Endothelial cell of umbilical vein (primary cell): Measurements from ENCODE around the gene MCF2L. TPM values are rescaled to one million over a fixed set of nuclear protein-coding genes. Genes with fewer than 3 reads are reported as not detected.

Source experiments
- BruUV-seq: library from RNA; stranded (reverse); fragments of 400-500 nt; replicated peaks from 2 replicates; lab custom pipeline; 2021; lab: Mats Ljungman, UMichigan
- CTCF ChIA-PET: fragments of 300-600, 350-600 bp; sonication (Branson Sonifier 250); formaldehyde crosslinking; loops from one replicate; lab custom pipeline; 2021; ENCODE audit warnings: antibody characterized with exemption, inconsistent platforms; lab: Charles Lee
- POLR2A ChIA-PET: fragments of 300-600, 350-600 bp; sonication (Branson Sonifier 250); formaldehyde crosslinking; loops from one replicate; lab custom pipeline; 2021; ENCODE audit warnings: antibody characterized with exemption, inconsistent platforms; lab: Charles Lee
- DNase-seq: peaks from one replicate; pipeline ENCODE4 v3.0.0-alpha.2; 2011; ENCODE audit warnings: low read depth, low spot score
- FAIRE-seq: peaks from 2 replicates; lab custom pipeline; 2011; peaks lifted over from hg19 to GRCh38; lab: Jason Lieb, UNC
- H2AFZ ChIP-seq: 2 replicates; pipeline ENCODE4 v1.6.0; 2012; ENCODE audit warnings: low read depth, low read length, control low read depth, inconsistent platforms
- H3K27ac ChIP-seq: 2 replicates; pipeline ENCODE4 v1.5.1; 2011; ENCODE audit warnings: low read depth, mild to moderate bottlenecking, control low read depth, low read length, moderate library complexity; ENCODE audit not compliant: insufficient read depth
- H3K27me3 ChIP-seq, 2 experiments: 2 replicates each; pipeline versions ENCODE4 v1.6.0 to v1.6.1; 2011; ENCODE audit warnings: low read length in 2 of 2, mixed read lengths in 1 of 2; ENCODE audit not compliant: control insufficient read depth in 2 of 2, insufficient read depth in 2 of 2
- H3K36me3 ChIP-seq, 2 experiments: 2 replicates in 1 of 2; 3 replicates in 1 of 2; pipeline ENCODE4 v1.5.1; 2011; ENCODE audit warnings: low read length in 2 of 2, mild to moderate bottlenecking in 1 of 2, moderate library complexity in 1 of 2; ENCODE audit not compliant: control insufficient read depth in 2 of 2, insufficient read depth in 2 of 2; ENCODE audit errors: extremely low read depth in 1 of 2
- H3K4me1 ChIP-seq: 3 replicates; pipeline ENCODE4 v1.5.1; 2011; ENCODE audit warnings: mild to moderate bottlenecking, low read length; ENCODE audit not compliant: control insufficient read depth, insufficient read depth; ENCODE audit errors: extremely low read depth
- H3K4me2 ChIP-seq: 2 replicates; pipeline ENCODE4 v1.6.1; 2011; ENCODE audit warnings: low read length, control low read depth, mixed read lengths; ENCODE audit not compliant: insufficient read depth
- H3K4me3 ChIP-seq, 3 experiments: fragments of 200-600 bp in 1 of 3; sonication (generic), shearing (Covaris generic) in 1 of 3; replicated peaks in 1 of 3; 2 replicates each; pipeline ENCODE4 v1.5.1; 2011 to 2016; ENCODE audit warnings: control low read depth in 3 of 3, low read length in 3 of 3, mild to moderate bottlenecking in 2 of 3, inconsistent platforms in 1 of 3, low read depth in 1 of 3, moderate library complexity in 1 of 3; ENCODE audit not compliant: insufficient read depth in 1 of 3
- H3K79me2 ChIP-seq: 2 replicates; pipeline ENCODE4 v1.6.0; 2012; ENCODE audit warnings: low read length, inconsistent platforms; ENCODE audit not compliant: control insufficient read depth, insufficient read depth
- H3K9ac ChIP-seq: replicated peaks from 2 replicates; pipeline ENCODE3; 2011; ENCODE audit warnings: low read length, control low read depth; ENCODE audit not compliant: insufficient read depth; ENCODE audit errors: extremely low read depth
- H3K9me1 ChIP-seq: replicated peaks from 3 replicates; pipeline ENCODE4 v1.6.0; 2011; ENCODE audit warnings: mild to moderate bottlenecking, low read length; ENCODE audit not compliant: control insufficient read depth, insufficient read depth; ENCODE audit errors: extremely low read depth
- H3K9me3 ChIP-seq: replicated peaks from 2 replicates; pipeline ENCODE4 v1.5.1; 2012; ENCODE audit warnings: low read length, inconsistent platforms; ENCODE audit not compliant: control insufficient read depth, insufficient read depth
- H4K20me1 ChIP-seq: replicated peaks from 2 replicates; pipeline ENCODE3; 2011; ENCODE audit warnings: mild to moderate bottlenecking, low read length; ENCODE audit not compliant: control insufficient read depth, insufficient read depth; ENCODE audit errors: extremely low read depth
- CTCF ChIP-seq, 2 donors: IDR thresholded peaks; 1 replicate in 1 of 2; 2 replicates in 1 of 2; pipeline ENCODE4 v1.5.1; 2011; ENCODE audit warnings: low read length in 2 of 2, mild to moderate bottlenecking in 2 of 2, moderate library complexity in 2 of 2, control low read depth in 1 of 2, inconsistent platforms in 1 of 2, low read depth in 1 of 2; ENCODE audit not compliant: insufficient read depth in 1 of 2; ENCODE audit errors: extremely low read depth in 1 of 2
- EZH2 ChIP-seq: IDR thresholded peaks from 2 replicates; pipeline ENCODE4 v1.6.1; 2012; ENCODE audit warnings: borderline replicate concordance, low read depth, mild to moderate bottlenecking, moderate library complexity, low read length, inconsistent platforms; ENCODE audit not compliant: severe bottlenecking
- FOS ChIP-seq: IDR thresholded peaks from 2 replicates; pipeline ENCODE4 v1.6.1; 2011; ENCODE audit warnings: mild to moderate bottlenecking, low read length, moderate library complexity, borderline replicate concordance; ENCODE audit not compliant: insufficient read depth
- GATA2 ChIP-seq: IDR thresholded peaks from 2 replicates; pipeline ENCODE4 v1.7.0; 2011; ENCODE audit warnings: low read depth, mild to moderate bottlenecking, moderate library complexity, mixed read lengths, low read length; ENCODE audit not compliant: insufficient read length, insufficient read depth
- JUN ChIP-seq: IDR thresholded peaks from 2 replicates; pipeline ENCODE4 v1.6.1; 2011; ENCODE audit warnings: borderline replicate concordance, low read depth; ENCODE audit not compliant: insufficient read length, insufficient read depth
- MAX ChIP-seq: IDR thresholded peaks from 2 replicates; pipeline ENCODE4 v1.6.1; 2011; ENCODE audit not compliant: insufficient read depth, insufficient read length
- MYC ChIP-seq: IDR thresholded peaks from one replicate; pipeline ENCODE4 v1.6.1; 2011; ENCODE audit warnings: mild to moderate bottlenecking, low read depth, low read length
- POLR2A ChIP-seq: IDR thresholded peaks from 2 replicates; pipeline ENCODE4 v1.6.1; 2012; ENCODE audit warnings: low read depth, mild to moderate bottlenecking, control low read depth, low read length
- POLR2AphosphoS5 ChIP-seq: IDR thresholded peaks from 2 replicates; pipeline ENCODE4 v1.6.1; 2012; ENCODE audit warnings: low read depth, mild to moderate bottlenecking, control low read depth, low read length, moderate library complexity; ENCODE audit not compliant: insufficient read depth
- dilution Hi-C: fragments of 300-500 bp; cut with MboI; formaldehyde crosslinking; loops from one replicate; pipeline ENCODE4 v1.15.0; 2019; ENCODE audit warnings: low sequenced_read_pairs; ENCODE audit not compliant: extremely low pct_ligation_motif_present
- intact Hi-C: fragments of 100-400 bp; cut with micrococcal nuclease; formaldehyde crosslinking; loops from one replicate; pipeline ENCODE4 v1.10.0; 2022
- polyA plus RNA-seq, 4 experiments: library from polyadenylated mRNA; depleted of rRNA in 3 of 4; stranded (reverse) in 3 of 4; unstranded in 1 of 4; fragments of >200 nt; gene quantifications; 2 replicates each; pipeline versions ENCODE4 v1.2.1 to v1.2.3, GENCODE V29; 2011 to 2012; ENCODE audit warnings: missing spikeins in 1 of 4
- total RNA-seq: library from RNA; stranded (reverse); gene quantifications from 2 replicates; pipeline ENCODE4 v1.2.3, GENCODE V29; 2021

The MCF2L gene
- total and polyA plus RNA-seq, 2 donors (not counting 3 experiments of a cell fraction or from before 2014, with no cell fraction given) = 0.33 to 0.58 TPM

DNA sequence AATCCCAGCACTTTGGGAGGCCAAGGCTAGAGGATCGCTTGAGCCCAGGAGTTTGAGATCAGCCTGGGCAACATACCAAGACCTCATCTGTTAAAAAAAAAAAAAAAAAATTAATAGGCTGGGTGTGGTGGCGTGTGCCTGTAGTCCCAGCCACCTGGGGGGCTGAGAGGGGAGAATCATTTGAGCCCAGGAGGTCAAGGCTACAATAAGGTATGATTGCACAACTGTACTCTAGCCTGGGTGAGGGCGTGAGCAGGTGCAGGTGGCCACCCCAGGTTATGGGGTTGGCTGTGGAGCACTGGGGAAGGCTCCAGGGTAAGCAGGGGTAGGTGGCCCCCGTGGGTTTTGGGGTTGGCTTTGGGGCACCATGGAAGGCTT lies 33.9 kb downstream of the MCF2L start:
- DNase-seq (no peak), FAIRE-seq (no peak)
- dilution Hi-C loops = no loop called here
- POLR2A ChIA-PET = no interaction called here
- BruUV-seq = no TSS peak
- intact Hi-C loops = no loop called here
- no peaks in the 10 kb centered on the region for H3K9me1 ChIP-seq
- no peak for TF ChIP-seq FOS
- TF ChIP-seq GATA2 = no peak
- no peak for TF ChIP-seq EZH2
- TF ChIP-seq JUN = no peak
- TF ChIP-seq CTCF (IDR thresholded peaks at IDR 0.05; ENCODE audit: extremely low read depth in 1 of 2, insufficient read depth in 1 of 2, low read depth in 1 of 2, low read length in 2 of 2) = no peak
- no peak overlapping the region for H3K27ac ChIP-seq
- CTCF ChIA-PET = no interaction called here
- no peaks in the 10 kb centered on the region for H3K4me1 ChIP-seq
- H3K36me3 ChIP-seq = no peaks in the 10 kb centered on the region
- H3K4me3 ChIP-seq = no peak overlapping the region
- no peaks in the 10 kb centered on the region for H3K9me3 ChIP-seq
- H2AFZ ChIP-seq = no peak overlapping the region
- H3K27me3 ChIP-seq = no peaks in the 10 kb centered on the region
- no peak overlapping the region for H3K9ac ChIP-seq
- no peaks in the 10 kb centered on the region for H3K79me2 ChIP-seq
- no peak overlapping the region for H3K4me2 ChIP-seq
- H4K20me1 ChIP-seq = no peaks in the 10 kb centered on the region

GRCh38 chr13:113004126-113004525 lies 35.1 kb downstream of the MCF2L start:
- Histone ChIP-seq H3K9ac (no peak overlapping the region), H4K20me1 (no peaks in the 10 kb centered on the region), H3K27me3 (no peaks in the 10 kb centered on the region), H3K27ac (no peak overlapping the region), H3K4me2 (no peak overlapping the region), H3K4me1 (no peaks in the 10 kb centered on the region), H3K9me3 (no peaks in the 10 kb centered on the region), H3K79me2 (no peaks in the 10 kb centered on the region), H3K9me1 (no peaks in the 10 kb centered on the region), H3K36me3 (no peaks in the 10 kb centered on the region), H3K4me3 (no peak overlapping the region), H2AFZ (no peak overlapping the region)
- TF ChIP-seq JUN (no peak), CTCF (IDR thresholded peaks at IDR 0.05; ENCODE audit: extremely low read depth in 1 of 2, insufficient read depth in 1 of 2, low read depth in 1 of 2, low read length in 2 of 2) (no peak), EZH2 (no peak), MAX (no peak), FOS (no peak), MYC (no peak), POLR2A (no peak), POLR2AphosphoS5 (no peak)
- DNase-seq (no peak), FAIRE-seq (no peak)
- POLR2A ChIA-PET = no interaction called here
- dilution Hi-C loops = no loop called here
- BruUV-seq = no TSS peak
- intact Hi-C loops = no loop called here
- CTCF ChIA-PET = no interaction called here
